GM19099 (cell line): ENCODE data around the gene PPFIBP1.

Experiments used
- POLR2A ChIP-seq: IDR thresholded peaks from 3 replicates; pipeline ENCODE4 v1.6.1; 2011; ENCODE audit warnings: low read depth; ENCODE audit not compliant: insufficient read length; ENCODE audit errors: extremely low read depth

The PPFIBP1 gene

DNA sequence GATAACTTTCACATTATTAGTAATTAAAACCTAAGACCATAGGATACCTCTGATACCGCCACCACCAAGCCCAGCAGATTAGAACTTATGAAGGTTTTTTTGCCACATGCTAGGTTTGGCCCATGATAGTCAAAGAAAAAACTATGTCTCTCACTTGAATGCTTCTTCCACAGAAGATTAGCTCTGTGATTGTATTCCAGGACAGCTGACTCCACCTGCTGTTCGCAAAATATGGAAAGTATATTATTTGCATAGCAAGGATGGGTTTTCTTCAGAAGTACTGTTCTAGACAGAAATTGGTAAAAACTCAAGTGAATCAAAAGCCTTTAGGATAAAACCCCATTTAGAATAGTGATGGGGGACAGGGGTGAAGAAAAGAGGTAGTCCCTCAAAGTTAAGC, 42.2 kb downstream of the PPFIBP1 start:
- TF ChIP-seq POLR2A = no peak

DNA sequence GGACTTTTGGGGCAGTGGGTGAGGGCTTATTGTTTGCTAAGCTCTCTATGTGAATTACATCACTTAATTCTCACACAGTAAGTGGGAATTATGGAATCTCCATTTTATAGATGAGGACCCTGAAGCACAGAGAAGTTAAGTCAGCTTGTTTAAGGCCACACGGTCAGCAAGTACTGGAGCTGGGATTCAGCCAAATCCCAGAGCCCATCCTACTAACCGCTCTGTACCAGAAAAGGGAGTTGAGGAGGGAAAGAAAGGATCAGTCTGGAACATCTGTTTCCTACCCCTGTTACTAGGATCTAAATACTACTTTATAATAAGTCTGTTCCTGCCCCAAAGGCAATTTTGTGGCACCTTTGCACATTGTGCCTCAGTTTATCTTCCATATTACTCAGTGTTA, 42.6 kb downstream of the PPFIBP1 start:
- no peak for TF ChIP-seq POLR2A

- no peak for TF ChIP-seq POLR2A
Observed at GRCh38 chr12:27571463-27571862, 47.5 kb downstream of the PPFIBP1 start.

GRCh38 chr12:27572486-27573255, 48.7 kb downstream of the PPFIBP1 start:
- no peak for TF ChIP-seq POLR2A

GRCh38 chr12:27573972-27574371, 50.0 kb downstream of the PPFIBP1 start:
- no peak for TF ChIP-seq POLR2A

DNA sequence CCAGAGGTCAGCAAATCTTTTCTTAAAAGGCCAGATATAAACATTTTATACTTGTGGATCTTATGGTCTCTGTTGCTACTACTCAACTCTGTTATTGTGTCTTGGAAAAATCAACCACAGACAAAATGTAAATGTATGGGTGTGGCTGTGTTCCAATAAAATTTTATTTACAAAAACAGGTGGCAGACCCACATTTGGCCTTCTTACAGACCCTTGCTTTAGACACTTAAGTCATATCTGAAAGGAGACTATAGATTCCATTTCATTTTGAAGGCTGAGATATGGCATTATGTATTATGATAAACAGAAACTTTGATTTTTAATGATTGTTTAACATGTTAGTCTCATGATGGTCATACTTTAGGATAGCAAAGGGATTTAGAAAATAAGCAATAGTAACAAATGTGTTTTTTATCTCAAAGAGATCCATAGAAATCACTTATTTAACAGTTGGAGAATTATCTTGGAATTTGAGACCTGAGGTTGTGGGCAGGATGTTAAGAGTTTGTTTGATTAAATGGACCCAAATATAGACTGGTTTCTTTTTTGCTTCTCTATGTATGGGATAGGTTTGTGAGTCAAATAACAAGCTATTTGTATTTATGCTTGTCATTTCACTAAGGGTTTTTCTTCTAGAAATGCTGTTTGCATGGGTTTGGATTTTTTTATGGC, 51.2 kb downstream of the PPFIBP1 start:
- no peak for TF ChIP-seq POLR2A

- TF ChIP-seq POLR2A = no peak
Observed at GRCh38 chr12:27575762-27576118, 51.7 kb downstream of the PPFIBP1 start.

GRCh38 chr12:27576667-27577347, 52.8 kb downstream of the PPFIBP1 start:
- TF ChIP-seq POLR2A = no peak

GRCh38 chr12:27577688-27578087, 53.7 kb downstream of the PPFIBP1 start:
- TF ChIP-seq POLR2A = no peak

- no peak for TF ChIP-seq POLR2A
Observed at GRCh38 chr12:27578689-27579372, 54.8 kb downstream of the PPFIBP1 start.

DNA sequence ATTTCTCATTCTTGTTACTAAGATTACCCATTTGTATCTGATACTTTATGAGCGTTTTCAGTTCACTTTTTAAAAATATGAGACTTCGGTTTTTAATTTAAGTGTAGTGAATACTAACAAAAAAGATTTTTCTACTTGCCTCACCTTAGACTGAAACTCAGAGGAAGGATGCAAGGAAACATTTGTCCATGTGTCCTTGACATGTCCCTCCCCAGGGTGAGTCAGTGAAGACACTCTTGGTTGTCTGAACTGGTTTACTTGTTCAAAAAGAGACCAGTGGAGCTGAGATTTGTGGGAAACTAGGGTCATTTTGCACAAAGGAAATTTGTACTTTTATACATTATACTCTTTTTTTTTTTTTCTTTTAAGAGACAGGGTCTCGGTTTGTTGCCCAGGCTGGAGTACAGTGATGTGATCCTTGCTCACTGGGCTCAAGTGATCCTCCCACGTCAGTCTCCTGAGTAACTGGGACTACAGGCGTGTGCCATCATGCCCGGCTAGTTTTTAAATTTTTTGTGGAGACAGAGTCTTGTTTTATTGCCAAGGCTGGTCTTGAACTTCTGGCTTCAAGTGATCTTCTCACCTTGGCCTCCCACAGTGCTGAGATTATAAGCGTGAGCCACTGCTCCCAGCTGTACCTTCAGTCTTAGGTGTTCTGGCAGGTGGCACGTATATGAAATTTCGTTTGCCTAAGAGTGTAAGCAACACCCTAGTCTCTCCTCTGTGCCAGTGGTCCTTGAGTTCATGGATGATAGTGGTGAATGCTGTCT, 56.7 kb downstream of the PPFIBP1 start:
- TF ChIP-seq POLR2A = no peak

- TF ChIP-seq POLR2A = no peak
Observed at GRCh38 chr12:27583057-27583797, 59.2 kb downstream of the PPFIBP1 start.

DNA sequence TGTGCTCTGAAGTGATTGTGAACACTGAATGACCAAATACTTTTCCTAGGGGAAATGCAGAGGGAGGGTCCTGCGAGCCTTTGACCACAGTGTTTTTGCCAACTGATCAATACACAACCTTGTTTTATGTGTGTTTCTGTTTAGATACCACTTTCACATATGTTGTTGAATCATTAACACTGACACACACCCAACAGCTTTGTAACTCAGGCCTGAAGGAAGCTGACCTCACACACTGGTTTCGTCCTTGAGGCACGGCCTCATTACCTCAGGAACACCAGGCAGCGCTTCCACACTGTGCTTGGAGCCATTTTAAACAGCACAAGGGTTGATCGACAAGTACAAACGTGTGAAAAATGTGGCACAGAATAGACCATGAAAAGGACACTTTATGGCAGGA, 60.0 kb downstream of the PPFIBP1 start:
- no peak for TF ChIP-seq POLR2A

GRCh38 chr12:27585739-27586265, 61.8 kb downstream of the PPFIBP1 start:
- TF ChIP-seq POLR2A = no peak
